GM21515 (cell line): ENCODE data around the gene APH1B.
"Not testable (repeated sequence)": the region's sequence is repeated elsewhere in the genome, so short reads cannot be mapped to it uniquely, and the experiment has no call there.

ENCODE experiments used
- ATAC-seq: cut with Tn5 transposase; IDR thresholded peaks from one replicate; pipeline ENCODE4 v1.9.1; 2021; ENCODE audit not compliant: unreplicated experiment

APH1B gene

DNA sequence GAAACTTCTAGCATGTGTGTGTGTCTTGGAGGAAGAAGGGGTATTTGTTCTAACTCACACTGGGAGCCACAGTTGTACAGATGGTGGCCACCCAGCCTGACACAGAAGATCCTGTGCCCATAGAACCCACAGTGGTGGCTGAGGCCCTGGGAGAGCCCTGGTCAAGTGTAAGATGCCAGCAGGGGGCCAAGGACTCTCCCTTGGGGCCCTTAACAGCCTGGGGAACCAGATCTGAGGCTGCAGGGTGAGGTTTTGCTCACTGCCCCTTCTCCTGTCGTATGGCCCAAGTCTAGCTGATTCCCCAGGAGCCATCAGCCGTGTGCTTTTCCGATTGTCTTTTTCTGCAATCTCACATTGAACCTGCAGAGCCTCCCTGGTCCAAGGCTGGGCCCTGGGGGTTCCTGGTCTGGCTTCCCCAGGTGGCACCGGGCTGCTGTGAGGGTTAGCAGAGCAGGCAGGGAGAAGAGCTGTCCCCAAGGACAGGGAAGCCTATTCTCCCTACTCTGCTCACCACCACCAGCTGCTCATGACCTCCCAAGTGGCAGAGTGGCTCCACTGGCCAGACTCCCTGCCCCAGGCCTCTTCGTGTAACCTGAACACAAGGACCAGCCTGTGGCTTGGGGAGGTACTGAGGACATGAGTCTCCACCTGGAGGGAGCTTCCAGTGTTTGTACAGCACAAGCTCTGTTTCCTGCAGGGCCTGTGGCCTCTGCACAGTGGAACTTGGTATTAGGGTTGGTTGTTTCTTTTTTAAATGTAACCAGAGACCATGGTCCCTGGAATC lies 52.4 kb downstream of the APH1B start:
- ATAC-seq: no peak

DNA sequence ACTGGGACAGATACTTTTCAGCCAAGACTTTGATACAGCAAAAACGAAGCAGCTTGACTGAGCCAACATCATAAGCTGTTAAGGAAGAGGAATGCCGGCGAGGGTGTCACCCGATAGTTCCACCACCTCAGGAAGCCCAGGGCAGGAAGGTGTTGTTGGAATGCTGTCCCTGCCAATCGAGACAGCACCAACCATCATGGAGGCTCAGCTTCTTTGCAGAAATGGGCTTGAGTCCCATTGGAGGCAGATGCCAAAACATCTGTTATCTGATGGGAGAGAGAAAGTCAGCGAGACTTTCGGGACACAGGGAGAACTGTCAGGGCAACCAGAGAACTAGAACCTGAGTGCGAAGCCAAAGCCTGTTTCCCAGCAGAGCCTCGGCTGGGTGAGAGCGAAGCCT lies 53.5 kb downstream of the APH1B start:
- ATAC-seq: no peak

DNA sequence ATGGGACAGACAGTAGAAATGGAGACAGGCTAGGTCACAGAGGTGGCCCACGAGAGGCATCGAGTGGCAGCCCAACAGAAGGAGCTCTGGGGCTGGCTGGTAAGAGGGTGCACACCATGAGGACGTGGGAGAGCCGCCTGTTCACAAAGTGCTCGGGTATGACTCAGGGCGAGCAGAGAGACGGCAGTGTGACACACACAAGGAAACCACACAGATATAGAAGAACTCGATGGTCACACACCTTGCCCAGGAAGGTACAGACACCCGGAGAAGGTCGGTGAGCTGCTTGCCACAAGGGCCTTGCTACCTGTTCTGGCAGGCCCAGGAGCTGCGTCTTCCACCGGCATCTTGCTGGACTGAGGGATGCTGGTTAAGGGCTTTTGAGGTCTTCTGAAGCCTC lies 54.1 kb downstream of the APH1B start:
- ATAC-seq: no peak

DNA sequence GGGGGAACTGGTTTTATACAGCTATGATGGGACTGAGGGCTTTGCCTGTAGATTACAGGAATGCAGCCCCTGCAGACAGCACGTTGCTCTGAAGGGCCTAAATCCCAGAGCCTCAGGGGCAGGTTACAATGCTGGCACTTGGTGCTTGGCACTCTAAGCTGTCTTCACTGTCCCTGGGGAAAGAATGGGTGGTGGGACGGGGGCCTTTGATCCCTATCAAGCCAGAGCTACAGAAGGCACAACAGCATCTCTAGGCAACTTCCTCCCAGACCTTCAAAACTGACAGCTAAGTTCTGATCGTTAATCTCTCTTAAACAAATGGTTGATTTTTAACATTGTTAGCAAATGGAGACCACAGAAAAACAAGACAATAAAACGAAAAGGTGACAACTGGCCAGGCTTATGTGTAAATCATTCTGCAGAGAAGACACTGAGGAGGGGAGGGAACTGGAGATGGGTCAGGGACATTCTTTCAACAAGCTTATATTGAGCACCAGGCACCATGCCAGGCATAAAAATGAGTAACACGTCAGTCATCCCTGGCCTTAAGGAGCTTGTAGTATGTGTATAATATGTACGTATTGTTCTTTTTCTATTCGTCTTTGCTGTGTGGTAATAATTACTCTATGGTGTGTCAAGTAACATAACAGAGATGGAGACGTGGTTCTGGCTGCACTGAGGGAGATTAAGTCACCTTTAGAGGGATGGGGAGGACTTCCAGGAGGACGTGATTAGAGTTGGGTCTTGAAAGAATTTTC lies 55.1 kb downstream of the APH1B start:
- no peak for ATAC-seq

DNA sequence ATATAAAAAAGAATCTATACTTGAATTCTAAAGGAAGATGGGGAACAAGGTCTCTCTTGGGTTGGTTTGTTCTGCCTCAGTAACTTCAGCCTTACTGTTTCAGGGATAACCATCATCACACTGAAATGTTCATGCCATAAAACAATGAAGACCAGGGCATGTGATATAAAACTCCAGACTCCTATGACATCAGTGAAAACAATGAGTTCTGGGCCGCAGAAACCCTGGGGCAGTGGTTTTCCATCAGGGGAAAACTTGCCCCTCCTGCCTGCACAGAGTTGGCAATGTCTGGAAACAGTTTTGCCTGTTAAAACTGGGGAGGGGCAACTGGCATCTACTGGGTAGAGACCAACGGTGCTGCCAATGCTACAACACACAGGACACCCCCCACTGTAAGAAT lies 57.4 kb downstream of the APH1B start:
- ATAC-seq: no peak

DNA sequence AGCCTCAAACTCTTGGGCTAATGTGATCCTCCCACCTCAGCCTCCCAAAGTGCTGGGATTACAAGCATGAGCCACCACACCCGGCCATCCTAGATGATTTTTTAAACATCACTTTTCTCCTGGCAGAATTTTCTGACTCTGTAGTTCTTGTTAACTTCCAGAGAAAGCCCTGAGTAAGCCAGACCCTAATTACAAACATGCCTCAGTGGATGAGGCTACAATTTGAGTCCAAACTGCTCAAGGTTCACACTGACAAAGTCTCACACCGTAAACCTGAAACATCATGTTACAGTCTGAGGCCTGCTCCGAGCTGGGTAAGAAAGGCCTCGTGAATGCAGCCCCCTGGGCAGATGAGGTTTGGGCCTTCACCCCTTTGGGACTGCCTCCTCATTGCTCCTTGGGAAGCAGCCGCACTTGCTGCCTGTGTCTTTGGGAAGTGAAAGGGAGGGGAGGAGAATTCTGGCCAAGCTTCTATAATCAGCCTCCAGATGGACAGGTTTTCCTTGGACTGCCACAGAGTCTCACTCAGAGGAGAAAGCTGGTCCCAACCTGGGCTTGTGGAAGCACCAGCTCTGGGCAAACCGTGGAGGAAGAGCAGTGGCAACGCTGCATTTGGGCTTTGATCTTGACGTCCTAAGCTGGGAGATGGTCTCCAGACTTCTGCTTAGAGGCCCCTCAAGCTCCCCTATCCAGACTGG lies 58.3 kb downstream of the APH1B start:
- no peak for ATAC-seq

DNA sequence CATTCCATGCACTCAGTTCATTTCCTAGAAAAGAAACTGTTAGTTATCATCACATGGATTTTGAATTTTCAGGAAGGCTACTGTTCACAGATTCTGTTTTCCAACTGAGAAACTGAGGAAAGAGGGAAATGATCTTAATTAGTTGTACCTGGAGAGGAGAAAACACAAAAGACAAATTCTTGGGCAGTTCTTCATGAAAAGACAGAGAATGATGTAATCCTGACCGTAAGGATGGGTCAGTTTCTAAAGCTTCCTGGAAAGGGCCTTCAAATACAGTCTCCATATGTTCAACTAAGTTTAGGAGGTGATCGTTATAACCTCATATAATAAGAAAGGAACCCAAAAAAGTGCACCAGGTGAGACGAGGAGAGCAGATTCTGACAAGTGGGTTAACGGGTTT lies 59.6 kb downstream of the APH1B start:
- no peak for ATAC-seq

DNA sequence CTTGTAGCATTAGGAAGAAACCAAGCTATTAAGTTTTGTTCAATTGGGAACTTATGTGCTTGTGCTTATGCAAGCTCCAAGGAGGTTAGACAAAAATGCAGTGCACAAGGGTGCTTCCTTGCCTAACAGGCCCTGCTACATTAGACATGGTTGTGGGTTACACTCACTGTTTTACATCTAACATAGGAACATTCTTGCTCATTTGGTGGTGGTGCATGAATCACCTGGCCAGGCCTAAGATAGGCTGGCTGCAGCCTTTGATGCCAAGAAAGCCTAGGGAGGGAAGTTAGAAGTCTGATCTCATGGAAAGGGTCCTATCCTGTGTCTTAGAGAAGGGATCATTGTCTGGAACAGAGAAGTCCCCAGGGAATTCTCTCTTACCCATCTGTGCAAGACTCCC lies 60.8 kb downstream of the APH1B start:
- no peak for ATAC-seq

DNA sequence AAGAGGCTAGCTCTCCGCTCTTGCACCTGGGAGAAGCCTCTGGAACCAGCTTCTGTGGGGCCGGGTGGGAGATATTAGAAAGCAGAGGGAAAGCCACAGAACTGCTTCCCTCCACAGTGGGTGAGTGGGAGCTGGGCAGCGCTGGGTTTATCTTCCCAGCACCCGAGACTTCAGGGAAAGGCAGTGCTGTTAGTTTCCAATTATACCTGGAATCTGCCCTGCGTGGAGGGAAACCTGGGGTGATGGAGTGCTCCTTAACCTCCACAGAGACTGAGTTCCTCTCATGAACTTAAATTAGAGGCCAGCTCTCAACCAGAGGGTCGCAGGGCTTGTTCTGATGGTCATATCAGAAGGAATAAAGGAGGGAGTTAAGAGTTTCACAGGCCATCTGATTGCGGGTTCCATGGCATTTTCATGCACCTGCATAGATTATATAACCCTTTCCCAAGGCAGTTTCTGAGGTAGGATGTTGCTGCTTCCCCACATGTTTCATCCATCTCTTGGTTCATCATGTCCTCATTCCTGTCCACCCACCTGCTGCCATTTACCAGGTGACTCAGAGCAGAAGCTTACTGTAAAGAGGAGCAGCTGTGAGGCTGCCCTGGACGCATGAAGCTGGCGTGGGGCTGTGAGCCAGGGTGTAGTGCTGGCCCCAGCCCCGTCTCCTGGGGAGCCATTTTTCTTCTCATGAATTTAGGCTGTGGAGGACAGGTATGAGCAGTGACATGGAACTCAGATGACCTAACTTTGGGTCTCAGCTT lies 61.8 kb downstream of the APH1B start:
- ATAC-seq: no peak

DNA sequence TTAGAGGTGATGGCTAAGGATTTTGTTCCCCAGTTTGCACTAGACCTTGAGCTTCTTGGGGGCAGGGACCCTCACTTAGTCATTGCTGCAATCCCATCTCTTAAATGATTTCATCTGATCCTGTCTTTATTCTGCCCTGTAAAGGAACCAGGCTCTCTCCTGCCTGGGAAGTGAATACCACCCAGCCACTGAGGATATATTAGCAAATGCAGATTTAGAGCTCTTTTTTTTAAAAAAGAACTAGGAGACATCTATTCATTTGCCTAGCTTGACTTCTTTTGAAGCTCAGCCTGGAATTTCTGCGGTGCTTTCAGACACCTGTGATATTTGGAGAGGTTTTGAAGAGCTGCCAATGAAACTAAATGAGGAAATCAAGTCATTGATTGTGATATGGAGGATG lies 62.4 kb downstream of the APH1B start:
- no peak for ATAC-seq

DNA sequence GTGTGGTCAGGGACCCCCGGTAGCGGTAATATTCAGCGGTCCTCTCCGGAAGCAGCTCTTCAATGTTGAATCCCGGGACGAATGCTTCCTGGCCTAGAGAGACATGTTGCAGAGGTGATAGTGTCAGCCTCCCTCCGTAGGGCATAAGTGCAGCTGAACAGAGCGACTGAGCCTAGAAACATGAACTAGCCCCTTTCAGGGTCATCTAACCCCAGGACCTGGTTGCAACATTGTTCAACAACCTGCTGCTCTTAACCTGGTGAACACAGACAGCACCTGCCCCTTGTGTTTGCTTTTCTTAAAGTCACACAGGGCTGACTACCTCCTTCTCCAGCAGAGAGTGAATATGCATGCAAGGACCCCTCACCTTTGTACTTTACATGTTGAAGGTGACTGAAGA lies 62.9 kb downstream of the APH1B start:
- no peak for ATAC-seq

DNA sequence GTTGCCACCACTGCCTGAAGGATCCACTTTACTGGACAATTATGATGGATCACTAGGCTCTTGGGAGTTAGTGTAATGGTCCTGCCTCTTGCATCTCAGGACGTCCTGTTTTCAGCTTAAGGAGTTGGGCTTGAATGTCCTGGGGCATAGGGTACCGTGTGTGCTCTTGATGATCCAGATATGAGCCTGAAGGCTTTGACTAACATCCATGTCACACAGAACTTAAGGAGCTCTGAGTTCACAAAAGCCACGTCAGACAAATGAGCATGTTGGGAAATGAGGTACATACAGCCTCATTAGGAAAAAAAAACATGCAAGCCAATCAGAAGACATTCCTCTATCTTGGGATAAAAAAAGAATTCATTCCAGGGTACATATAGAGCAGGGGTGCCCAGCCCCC lies 63.5 kb downstream of the APH1B start:
- no peak for ATAC-seq

DNA sequence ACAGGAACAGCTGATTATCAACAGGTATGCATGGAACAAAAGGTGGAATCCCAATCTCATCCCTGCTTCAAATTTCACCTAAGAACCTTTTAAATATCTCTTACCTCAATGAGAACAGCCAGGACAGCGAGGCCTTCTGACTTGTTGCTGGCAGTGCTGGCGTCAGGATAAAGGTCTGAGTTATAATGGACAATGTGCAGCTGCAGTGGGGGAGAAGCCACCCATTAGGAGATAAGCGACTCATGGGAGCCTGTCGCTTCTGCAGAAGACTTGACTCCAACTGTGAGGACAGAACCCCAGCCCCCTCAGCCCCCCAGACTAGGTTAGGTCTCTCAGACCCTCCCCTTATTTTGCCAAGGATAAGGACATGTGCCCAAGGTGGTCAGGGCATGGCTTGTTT lies 64.5 kb downstream of the APH1B start:
- ATAC-seq: no peak

DNA sequence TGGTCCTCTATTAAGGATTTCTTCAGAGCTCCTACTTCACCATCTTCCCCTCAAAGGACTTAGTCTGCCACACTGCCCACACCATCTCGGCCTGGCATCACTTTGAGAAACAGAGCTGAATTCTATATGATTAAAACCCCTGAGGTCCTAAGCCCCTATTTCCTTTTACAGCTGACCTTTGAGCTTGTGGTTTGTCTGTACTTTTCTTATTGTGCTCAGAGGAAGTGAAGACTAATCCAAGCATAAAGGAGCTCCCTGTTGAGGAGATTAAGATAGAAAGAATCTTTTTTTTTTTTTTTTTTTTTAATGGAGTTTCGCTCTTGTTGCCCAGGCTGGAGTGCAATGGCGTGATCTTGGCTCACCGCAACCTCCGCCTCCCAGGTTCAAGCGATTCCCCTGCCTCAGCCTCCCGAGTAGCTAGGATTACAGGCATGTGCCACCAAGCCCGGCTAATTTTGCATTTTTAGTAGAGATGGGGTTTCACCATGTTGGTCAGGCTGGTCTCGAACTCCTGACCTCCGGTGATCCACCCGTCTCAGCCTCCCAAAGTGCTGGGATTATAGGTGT lies 65.7 kb downstream of the APH1B start:
- ATAC-seq: not testable (repeated sequence)

DNA sequence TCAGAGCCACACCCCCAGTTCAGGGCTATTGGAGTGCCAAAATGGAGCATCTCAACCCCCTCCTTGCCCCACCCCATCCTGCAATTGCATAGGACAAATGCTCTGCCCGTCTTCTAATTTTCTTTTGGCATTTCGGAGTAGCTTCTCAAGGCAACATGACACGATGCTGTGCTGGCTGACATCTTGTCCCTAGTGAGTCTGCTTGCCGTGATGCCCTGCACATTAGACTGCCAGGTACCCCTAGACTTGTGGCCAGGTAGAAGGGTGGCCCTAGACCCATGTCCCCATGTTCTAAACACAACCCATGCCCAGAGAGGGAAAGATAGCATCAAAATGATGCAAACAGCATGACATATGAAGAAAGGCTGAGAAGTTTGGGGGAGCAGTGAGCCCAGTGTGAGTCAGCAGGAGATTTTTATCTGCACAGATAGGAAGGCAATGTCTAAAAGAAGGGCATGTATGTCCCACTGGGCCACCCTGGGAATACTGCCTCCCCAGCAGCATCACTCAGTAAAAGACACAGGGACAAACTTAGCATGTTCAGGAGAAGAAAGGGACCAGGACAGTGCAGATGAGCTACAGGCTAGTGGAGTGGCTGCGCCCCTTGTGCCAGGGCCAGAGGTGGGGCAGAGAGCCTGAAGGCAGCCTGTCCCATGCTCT lies 67.5 kb downstream of the APH1B start:
- no peak for ATAC-seq

DNA sequence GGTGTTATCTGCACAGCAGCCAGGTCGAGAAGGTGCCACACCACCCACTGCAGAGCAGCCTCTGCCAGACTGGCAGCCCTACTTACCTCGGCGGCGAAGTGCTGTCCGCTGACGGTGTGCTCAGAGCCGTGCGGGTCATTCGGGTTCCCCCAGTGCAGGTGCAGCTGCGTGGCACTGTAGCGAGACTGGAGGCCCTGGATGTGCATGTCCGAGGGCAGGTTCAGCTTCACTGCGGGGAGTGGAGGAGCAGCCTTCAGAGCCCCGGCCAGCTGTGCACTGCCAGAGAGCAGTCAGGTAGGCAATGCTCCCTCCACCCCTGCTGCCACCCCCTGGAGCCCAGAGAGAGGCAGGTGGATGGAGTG lies 68.0 kb downstream of the APH1B start:
- no peak for ATAC-seq

DNA sequence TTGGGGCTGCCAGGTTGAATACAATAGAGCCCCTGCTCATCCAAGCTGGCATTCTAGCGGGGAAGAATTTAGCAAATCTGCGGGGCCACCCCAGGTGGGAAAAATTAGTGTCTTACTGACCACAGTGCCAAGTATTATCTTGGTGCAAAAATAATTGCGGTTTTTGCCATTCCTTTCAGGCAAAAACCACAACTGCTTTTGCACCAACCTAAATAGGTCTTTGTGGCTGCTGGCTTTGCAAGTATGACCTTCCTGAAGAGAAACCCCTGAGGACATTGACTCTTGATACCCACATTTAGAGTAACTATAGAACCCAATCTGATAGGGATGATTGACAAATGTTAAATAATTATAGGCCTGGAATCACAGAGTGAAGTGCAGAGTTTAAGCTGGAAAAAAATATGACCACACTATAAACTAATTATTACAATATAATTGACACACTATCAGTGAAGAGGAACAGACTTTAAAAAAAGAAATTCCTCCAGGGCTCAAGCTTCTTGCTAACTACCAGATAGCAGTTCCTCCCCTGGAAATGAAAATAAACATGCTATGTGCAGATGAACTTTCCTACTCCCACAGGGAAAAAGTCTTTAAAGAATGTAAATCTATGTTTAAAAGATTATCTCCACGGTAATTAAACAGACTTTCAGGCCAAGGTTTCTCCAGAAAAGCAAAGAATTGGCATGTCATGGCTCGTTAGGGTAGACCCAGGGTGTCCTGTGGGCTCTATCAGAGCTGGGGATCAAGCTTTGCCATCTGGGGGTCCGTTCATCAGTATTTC lies 69.9 kb downstream of the APH1B start:
- ATAC-seq: no peak

DNA sequence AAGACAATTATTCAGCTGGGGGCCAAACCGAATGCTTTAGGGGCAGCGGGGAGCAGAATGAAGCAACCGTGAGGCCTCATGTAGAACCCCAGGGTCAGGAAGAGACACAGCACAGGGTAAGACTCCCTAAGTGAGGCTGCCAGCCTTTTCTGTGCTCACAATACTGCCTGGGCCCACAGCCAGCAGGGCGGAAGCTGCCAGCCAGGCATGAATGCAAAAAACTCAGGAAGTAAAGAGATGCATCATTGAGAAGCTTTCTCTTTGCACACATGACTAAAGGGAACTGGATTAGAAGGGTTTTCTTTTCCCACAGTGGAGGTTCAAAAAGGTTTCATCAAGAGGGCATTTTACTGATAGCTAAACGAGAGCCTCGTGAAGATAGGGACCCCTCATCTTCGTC lies 71.0 kb downstream of the APH1B start:
- no peak for ATAC-seq

DNA sequence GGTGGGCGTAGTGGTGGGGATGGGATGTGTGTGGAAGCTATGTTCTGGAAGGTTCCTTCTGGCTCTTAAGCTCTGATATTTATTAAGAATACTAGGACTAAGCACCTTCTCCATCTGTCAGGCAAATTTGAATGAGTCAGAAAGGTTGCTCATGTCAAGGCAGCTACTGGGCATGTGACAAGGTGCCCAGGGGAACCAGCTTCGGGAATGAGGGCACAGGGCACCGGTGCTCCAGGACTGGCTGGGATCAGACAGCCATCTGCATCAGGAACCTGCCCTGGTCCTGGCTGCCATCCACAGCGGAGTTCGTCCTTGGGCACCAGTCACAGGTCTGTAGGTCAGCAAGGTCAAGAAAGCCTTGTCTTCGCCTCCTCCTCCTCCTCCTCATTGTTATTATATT lies 71.8 kb downstream of the APH1B start:
- no peak for ATAC-seq

DNA sequence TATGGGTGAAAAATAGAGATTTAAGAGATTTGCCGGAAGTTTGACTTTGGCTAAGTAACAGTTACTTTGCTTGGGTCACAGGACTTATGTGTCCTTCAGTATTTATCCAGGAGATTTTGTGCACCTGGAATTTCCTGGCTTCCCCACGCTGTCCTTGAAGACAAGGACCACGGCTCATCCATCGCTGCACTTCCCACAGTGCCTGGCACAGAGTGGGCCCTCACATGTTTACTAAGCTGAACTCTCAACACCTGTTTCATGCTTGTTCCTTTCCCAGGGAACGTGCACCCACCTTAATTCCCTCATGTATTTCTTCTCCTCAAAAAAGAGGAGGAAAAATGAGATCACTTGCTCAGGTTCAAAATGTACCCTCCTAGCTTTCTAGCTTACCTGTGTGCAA lies 72.2 kb downstream of the APH1B start:
- ATAC-seq: no peak
